ENCODE results near the gene PROM2. TPM values are rescaled to one million over a fixed set of nuclear protein-coding genes. Genes with fewer than 3 reads are reported as not detected.
A peak's percentile ranks its signal among the peaks of the same experiment; 100 is the strongest.

The PROM2 gene
- 20.3 to 23.5 TPM (median 22.1 TPM) in 3 replicates for total RNA-seq

- Mint-ChIP-seq H3K27me3 (ENCODE audit: low read depth) (no peaks in the 10 kb centered on the region), H3K4me3 (peak within 1 kb of the TSS; percentile 51), H3K4me1 (peaks cover 13% of the 10 kb centered on the region), H3K27ac (peak within 1 kb of the TSS; percentile 64), H3K9me3 (no peaks in the 10 kb centered on the region), H3K36me3 (no peaks in the 10 kb centered on the region)
- DNase-seq (ENCODE audit: low spot score in 2 of 2, unreplicated experiment in 2 of 2), result peak; percentile 10 to 59
- no peak for TF ChIP-seq CTCF (IDR thresholded peaks at IDR 0.05; ENCODE audit: unreplicated experiment)
These were observed at the start of gene PROM2 for GRCh38 chr2:95274291-95275150. Gene PROM2 (plus strand): TSS chr2:95274449. CDS start chr2:95274586, 137 bp downstream.

- Mint-ChIP-seq H3K9me3 (peaks cover 46% of the 10 kb centered on the region), H3K36me3 (peaks cover 32% of the 10 kb centered on the region), H3K4me3 (no peak overlapping the region), H3K4me1 (no peaks in the 10 kb centered on the region), H3K27me3 (ENCODE audit: low read depth) (no peaks in the 10 kb centered on the region), H3K27ac (no peak overlapping the region)
- no peak for TF ChIP-seq CTCF (IDR thresholded peaks at IDR 0.05; ENCODE audit: unreplicated experiment)
- no peak for DNase-seq (ENCODE audit: low spot score in 2 of 2, unreplicated experiment in 2 of 2)
These were observed 48.6 kb upstream of the PROM2 start for GRCh38 chr2:95225658-95226057.

GRCh38 chr2:95231723-95232122 is 42.5 kb upstream of the PROM2 start:
- no peak overlapping the region for H3K27ac Mint-ChIP-seq
- no peaks in the 10 kb centered on the region for H3K4me1 Mint-ChIP-seq
- DNase-seq (ENCODE audit: low spot score in 2 of 2, unreplicated experiment in 2 of 2), result peak in 1 of 2 experiments; percentile 59
- peak; percentile 76 for TF ChIP-seq CTCF (IDR thresholded peaks at IDR 0.05; ENCODE audit: unreplicated experiment)
- peaks cover 3% of the 10 kb centered on the region for H3K36me3 Mint-ChIP-seq
- H3K9me3 Mint-ChIP-seq, result peaks cover 27% of the 10 kb centered on the region
- H3K27me3 Mint-ChIP-seq (ENCODE audit: low read depth), result no peaks in the 10 kb centered on the region
- H3K4me3 Mint-ChIP-seq, result no peak overlapping the region

- DNase-seq (ENCODE audit: low spot score in 2 of 2, unreplicated experiment in 2 of 2), result no peak
- no peaks in the 10 kb centered on the region for H3K27me3 Mint-ChIP-seq (ENCODE audit: low read depth)
- H3K27ac Mint-ChIP-seq, result no peak overlapping the region
- H3K4me1 Mint-ChIP-seq, result no peaks in the 10 kb centered on the region
- TF ChIP-seq CTCF (IDR thresholded peaks at IDR 0.05; ENCODE audit: unreplicated experiment), result no peak
- H3K9me3 Mint-ChIP-seq, result peaks cover 27% of the 10 kb centered on the region
- H3K4me3 Mint-ChIP-seq, result no peak overlapping the region
- peaks cover 3% of the 10 kb centered on the region for H3K36me3 Mint-ChIP-seq
These were observed 42.0 kb upstream of the PROM2 start for GRCh38 chr2:95232232-95232631.

- peaks cover 39% of the 10 kb centered on the region for H3K9me3 Mint-ChIP-seq
These were observed 39.9 kb upstream of the PROM2 start for GRCh38 chr2:95234286-95234785.

More at GRCh38 chr2:95234286-95234785, 39.9 kb upstream of the PROM2 start:
- no peak for TF ChIP-seq CTCF (IDR thresholded peaks at IDR 0.05; ENCODE audit: unreplicated experiment)
- no peak for DNase-seq (ENCODE audit: low spot score in 2 of 2, unreplicated experiment in 2 of 2)
- Mint-ChIP-seq H3K4me3 (no peak overlapping the region), H3K27ac (no peak overlapping the region), H3K27me3 (ENCODE audit: low read depth) (no peaks in the 10 kb centered on the region), H3K36me3 (peaks cover 5% of the 10 kb centered on the region), H3K4me1 (no peaks in the 10 kb centered on the region)
